K562 (cell line): ENCODE results near the gene ZNF239. TPM values are rescaled to one million over a fixed set of nuclear protein-coding genes. Genes with fewer than 3 reads are reported as not detected.
A peak's percentile ranks its signal among the peaks of the same experiment; 100 is the strongest.

Experiments used
- HDAC8 ChIP-seq: fragments of 450-650 bp; IDR thresholded peaks from 2 replicates; pipeline ENCODE4 v1.6.1; 2016; ENCODE audit warnings: mild to moderate bottlenecking, missing genetic modification characterization, moderate library complexity, missing compliant biosample characterization
- KDM2B ChIP-seq: fragments of 250-450 bp; sonication (Bioruptor Pico); IDR thresholded peaks from 2 replicates; pipeline ENCODE4 v1.8.0; 2021; ENCODE audit warnings: mild to moderate bottlenecking, moderate library complexity
- KDM4B ChIP-seq, 2 experiments: fragments of 450-650 bp in 1 of 2; sonication (generic) in 1 of 2; IDR thresholded peaks; 2 replicates each; pipeline ENCODE4 v1.6.1; 2016 to 2017; ENCODE audit warnings: borderline replicate concordance in 2 of 2, antibody characterized with exemption in 1 of 2, low read depth in 1 of 2, mild to moderate bottlenecking in 1 of 2
- RBM34 ChIP-seq: fragments of 200-400 bp; formaldehyde crosslinking; IDR thresholded peaks from 2 replicates; pipeline ENCODE4 v1.6.1; 2018; ENCODE audit warnings: low read length, borderline replicate concordance; ENCODE audit not compliant: insufficient read depth
- RHOXF2B ChIP-seq: fragments of 250-450 bp; sonication (Bioruptor Pico); conservative IDR thresholded peaks from 2 replicates; pipeline ENCODE4 v1.5.1; 2021
- SP2 ChIP-seq: IDR thresholded peaks from 2 replicates; pipeline ENCODE4 v1.6.1; 2011; ENCODE audit warnings: mild to moderate bottlenecking, low read depth, low read length, moderate library complexity; ENCODE audit not compliant: poor library complexity, severe bottlenecking; ENCODE audit errors: extremely low read depth
- ZKSCAN8 ChIP-seq: fragments of 200-800 bp; sonication (Bioruptor generic); IDR thresholded peaks from 2 replicates; pipeline ENCODE4 v1.6.1; 2016; ENCODE audit warnings: missing genetic modification characterization, missing compliant biosample characterization
- ZNF274 ChIP-seq: IDR thresholded peaks from 2 replicates; pipeline ENCODE4 v1.6.1; 2011; ENCODE audit warnings: low read depth, mild to moderate bottlenecking, low read length, moderate library complexity, borderline replicate concordance
- ZNF707 ChIP-seq: fragments of 250-450 bp; sonication (Bioruptor Pico); conservative IDR thresholded peaks from 2 replicates; pipeline ENCODE4 v1.8.0; 2022; ENCODE audit warnings: inconsistent platforms, mild to moderate bottlenecking, moderate library complexity
- ZNF77 ChIP-seq: fragments of 250-450 bp; sonication (Bioruptor Pico); IDR thresholded peaks from 2 replicates; pipeline ENCODE4 v1.5.0; 2020
- polyA plus RNA-seq, 8 experiments: library from polyadenylated mRNA; depleted of rRNA in 4 of 8; stranded (reverse) in 5 of 8; unstranded in 3 of 8; fragments of >200 nt; fragmentation: Nextera tagmentation in 2 of 8; fragmentation: Illumina TruSeq in 1 of 8; extraction: Ambion mirVana in 2 of 8; extraction: Trizol in 1 of 8; gene quantifications; 2 replicates each; pipeline versions ENCODE4 v1.2.1 to v1.2.3, GENCODE V29; 2011 to 2014; ENCODE audit warnings: inconsistent platforms in 1 of 8, missing spikeins in 1 of 8
- total RNA-seq, 7 experiments: library from RNA; depleted of rRNA in 6 of 7; stranded (reverse); fragments of >200 nt in 6 of 7; fragmentation: Illumina TruSeq in 2 of 7; extraction: Trizol in 2 of 7; gene quantifications; 2 replicates each; pipeline versions ENCODE4 v1.2.1 to v1.2.3, GENCODE V29; 2011 to 2021; ENCODE audit warnings: low replicate concordance in 1 of 7
- TF ChIP-seq, protein P1 (sequence below): fragments of 450-650 bp; IDR thresholded peaks from 2 replicates; pipeline ENCODE4 v1.6.1; 2017; ENCODE audit warnings: mild to moderate bottlenecking, moderate library complexity
- TF ChIP-seq, protein P2 (sequence below): sonication (generic); formaldehyde crosslinking; IDR thresholded peaks from 2 replicates; pipeline ENCODE4 v1.8.0; 2023; ENCODE audit warnings: mild to moderate bottlenecking, missing genetic modification reagents
- TF ChIP-seq, protein P3 (sequence below): fragments of 200-600 bp; sonication (generic); IDR thresholded peaks from one replicate; pipeline ENCODE4 v1.6.1; 2012; ENCODE audit warnings: mild to moderate bottlenecking, low read depth, low read length, inconsistent platforms

Gene ZNF239
- total and polyA plus RNA-seq, 9 of the 15 experiments (the other 6 are each of a cell fraction or from before 2014, with no cell fraction given) = 13.7 to 26.7 (median 23.4) TPM

- TF ChIP-seq, protein P1, sequence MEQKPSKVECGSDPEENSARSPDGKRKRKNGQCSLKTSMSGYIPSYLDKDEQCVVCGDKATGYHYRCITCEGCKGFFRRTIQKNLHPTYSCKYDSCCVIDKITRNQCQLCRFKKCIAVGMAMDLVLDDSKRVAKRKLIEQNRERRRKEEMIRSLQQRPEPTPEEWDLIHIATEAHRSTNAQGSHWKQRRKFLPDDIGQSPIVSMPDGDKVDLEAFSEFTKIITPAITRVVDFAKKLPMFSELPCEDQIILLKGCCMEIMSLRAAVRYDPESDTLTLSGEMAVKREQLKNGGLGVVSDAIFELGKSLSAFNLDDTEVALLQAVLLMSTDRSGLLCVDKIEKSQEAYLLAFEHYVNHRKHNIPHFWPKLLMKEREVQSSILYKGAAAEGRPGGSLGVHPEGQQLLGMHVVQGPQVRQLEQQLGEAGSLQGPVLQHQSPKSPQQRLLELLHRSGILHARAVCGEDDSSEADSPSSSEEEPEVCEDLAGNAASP = no peak
- no peak for TF ChIP-seq HDAC8 (tag)
- no peak for TF ChIP-seq ZNF274
- no peak for TF ChIP-seq ZNF707 (CRISPR knock-in tag)
- TF ChIP-seq, protein P2, sequence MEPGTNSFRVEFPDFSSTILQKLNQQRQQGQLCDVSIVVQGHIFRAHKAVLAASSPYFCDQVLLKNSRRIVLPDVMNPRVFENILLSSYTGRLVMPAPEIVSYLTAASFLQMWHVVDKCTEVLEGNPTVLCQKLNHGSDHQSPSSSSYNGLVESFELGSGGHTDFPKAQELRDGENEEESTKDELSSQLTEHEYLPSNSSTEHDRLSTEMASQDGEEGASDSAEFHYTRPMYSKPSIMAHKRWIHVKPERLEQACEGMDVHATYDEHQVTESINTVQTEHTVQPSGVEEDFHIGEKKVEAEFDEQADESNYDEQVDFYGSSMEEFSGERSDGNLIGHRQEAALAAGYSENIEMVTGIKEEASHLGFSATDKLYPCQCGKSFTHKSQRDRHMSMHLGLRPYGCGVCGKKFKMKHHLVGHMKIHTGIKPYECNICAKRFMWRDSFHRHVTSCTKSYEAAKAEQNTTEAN (CRISPR knock-in tag) = no peak
- TF ChIP-seq, protein P3, sequence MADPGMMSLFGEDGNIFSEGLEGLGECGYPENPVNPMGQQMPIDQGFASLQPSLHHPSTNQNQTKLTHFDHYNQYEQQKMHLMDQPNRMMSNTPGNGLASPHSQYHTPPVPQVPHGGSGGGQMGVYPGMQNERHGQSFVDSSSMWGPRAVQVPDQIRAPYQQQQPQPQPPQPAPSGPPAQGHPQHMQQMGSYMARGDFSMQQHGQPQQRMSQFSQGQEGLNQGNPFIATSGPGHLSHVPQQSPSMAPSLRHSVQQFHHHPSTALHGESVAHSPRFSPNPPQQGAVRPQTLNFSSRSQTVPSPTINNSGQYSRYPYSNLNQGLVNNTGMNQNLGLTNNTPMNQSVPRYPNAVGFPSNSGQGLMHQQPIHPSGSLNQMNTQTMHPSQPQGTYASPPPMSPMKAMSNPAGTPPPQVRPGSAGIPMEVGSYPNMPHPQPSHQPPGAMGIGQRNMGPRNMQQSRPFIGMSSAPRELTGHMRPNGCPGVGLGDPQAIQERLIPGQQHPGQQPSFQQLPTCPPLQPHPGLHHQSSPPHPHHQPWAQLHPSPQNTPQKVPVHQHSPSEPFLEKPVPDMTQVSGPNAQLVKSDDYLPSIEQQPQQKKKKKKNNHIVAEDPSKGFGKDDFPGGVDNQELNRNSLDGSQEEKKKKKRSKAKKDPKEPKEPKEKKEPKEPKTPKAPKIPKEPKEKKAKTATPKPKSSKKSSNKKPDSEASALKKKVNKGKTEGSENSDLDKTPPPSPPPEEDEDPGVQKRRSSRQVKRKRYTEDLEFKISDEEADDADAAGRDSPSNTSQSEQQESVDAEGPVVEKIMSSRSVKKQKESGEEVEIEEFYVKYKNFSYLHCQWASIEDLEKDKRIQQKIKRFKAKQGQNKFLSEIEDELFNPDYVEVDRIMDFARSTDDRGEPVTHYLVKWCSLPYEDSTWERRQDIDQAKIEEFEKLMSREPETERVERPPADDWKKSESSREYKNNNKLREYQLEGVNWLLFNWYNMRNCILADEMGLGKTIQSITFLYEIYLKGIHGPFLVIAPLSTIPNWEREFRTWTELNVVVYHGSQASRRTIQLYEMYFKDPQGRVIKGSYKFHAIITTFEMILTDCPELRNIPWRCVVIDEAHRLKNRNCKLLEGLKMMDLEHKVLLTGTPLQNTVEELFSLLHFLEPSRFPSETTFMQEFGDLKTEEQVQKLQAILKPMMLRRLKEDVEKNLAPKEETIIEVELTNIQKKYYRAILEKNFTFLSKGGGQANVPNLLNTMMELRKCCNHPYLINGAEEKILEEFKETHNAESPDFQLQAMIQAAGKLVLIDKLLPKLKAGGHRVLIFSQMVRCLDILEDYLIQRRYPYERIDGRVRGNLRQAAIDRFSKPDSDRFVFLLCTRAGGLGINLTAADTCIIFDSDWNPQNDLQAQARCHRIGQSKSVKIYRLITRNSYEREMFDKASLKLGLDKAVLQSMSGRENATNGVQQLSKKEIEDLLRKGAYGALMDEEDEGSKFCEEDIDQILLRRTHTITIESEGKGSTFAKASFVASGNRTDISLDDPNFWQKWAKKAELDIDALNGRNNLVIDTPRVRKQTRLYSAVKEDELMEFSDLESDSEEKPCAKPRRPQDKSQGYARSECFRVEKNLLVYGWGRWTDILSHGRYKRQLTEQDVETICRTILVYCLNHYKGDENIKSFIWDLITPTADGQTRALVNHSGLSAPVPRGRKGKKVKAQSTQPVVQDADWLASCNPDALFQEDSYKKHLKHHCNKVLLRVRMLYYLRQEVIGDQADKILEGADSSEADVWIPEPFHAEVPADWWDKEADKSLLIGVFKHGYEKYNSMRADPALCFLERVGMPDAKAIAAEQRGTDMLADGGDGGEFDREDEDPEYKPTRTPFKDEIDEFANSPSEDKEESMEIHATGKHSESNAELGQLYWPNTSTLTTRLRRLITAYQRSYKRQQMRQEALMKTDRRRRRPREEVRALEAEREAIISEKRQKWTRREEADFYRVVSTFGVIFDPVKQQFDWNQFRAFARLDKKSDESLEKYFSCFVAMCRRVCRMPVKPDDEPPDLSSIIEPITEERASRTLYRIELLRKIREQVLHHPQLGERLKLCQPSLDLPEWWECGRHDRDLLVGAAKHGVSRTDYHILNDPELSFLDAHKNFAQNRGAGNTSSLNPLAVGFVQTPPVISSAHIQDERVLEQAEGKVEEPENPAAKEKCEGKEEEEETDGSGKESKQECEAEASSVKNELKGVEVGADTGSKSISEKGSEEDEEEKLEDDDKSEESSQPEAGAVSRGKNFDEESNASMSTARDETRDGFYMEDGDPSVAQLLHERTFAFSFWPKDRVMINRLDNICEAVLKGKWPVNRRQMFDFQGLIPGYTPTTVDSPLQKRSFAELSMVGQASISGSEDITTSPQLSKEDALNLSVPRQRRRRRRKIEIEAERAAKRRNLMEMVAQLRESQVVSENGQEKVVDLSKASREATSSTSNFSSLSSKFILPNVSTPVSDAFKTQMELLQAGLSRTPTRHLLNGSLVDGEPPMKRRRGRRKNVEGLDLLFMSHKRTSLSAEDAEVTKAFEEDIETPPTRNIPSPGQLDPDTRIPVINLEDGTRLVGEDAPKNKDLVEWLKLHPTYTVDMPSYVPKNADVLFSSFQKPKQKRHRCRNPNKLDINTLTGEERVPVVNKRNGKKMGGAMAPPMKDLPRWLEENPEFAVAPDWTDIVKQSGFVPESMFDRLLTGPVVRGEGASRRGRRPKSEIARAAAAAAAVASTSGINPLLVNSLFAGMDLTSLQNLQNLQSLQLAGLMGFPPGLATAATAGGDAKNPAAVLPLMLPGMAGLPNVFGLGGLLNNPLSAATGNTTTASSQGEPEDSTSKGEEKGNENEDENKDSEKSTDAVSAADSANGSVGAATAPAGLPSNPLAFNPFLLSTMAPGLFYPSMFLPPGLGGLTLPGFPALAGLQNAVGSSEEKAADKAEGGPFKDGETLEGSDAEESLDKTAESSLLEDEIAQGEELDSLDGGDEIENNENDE = no peak
- TF ChIP-seq ZKSCAN8 (CRISPR knock-in tag) = no peak
- TF ChIP-seq SP2 = no peak
- no peak for TF ChIP-seq RHOXF2B (CRISPR knock-in tag)
- TF ChIP-seq ZNF77 = no peak
- 0 out of 2 replicates have a peak, but pooled peaks have one; percentile 18 for TF ChIP-seq RBM34
- TF ChIP-seq KDM2B (CRISPR knock-in tag) = no peak
- no peak for TF ChIP-seq KDM4B (IDR thresholded peaks at IDR 0.05; ENCODE audit: borderline replicate concordance in 2 of 2, low read depth in 1 of 2)
Measured at GRCh38 chr10:43574906-43575305, 490 bp upstream of the ZNF239 start (continued).
